H9 (cell line): ENCODE results near the gene PFDN4. TPM values are rescaled to one million over a fixed set of nuclear protein-coding genes. Genes with fewer than 3 reads are reported as not detected.

Experiments
- DNase-seq: peaks from one replicate; pipeline ENCODE4 v3.0.0-alpha.2; 2017
- H2AFZ ChIP-seq: one replicate; pipeline ENCODE4 v1.6.1; 2013; ENCODE audit warnings: mild to moderate bottlenecking, low read length, control low read depth, moderate library complexity
- H2AK5ac ChIP-seq: 2 replicates; pipeline ENCODE4 v1.6.1; 2013; ENCODE audit warnings: low read length, control low read depth, mixed read lengths; ENCODE audit not compliant: insufficient read length
- H2BK120ac ChIP-seq: one replicate; pipeline ENCODE4 v1.6.1; 2013; ENCODE audit warnings: low read depth, mild to moderate bottlenecking, low read length, control low read depth, inconsistent platforms; ENCODE audit not compliant: poor library complexity, severe bottlenecking
- H2BK12ac ChIP-seq: 2 replicates; pipeline ENCODE4 v1.6.1; 2013; ENCODE audit warnings: low read length, control low read depth, mixed read lengths, low read depth; ENCODE audit not compliant: insufficient read length
- H2BK15ac ChIP-seq: 2 replicates; pipeline ENCODE4 v1.6.1; 2013; ENCODE audit warnings: low read depth, low read length, control low read depth
- H2BK20ac ChIP-seq: one replicate; pipeline ENCODE4 v1.6.1; 2013; ENCODE audit warnings: low read depth, mild to moderate bottlenecking, low read length, control low read depth, inconsistent platforms; ENCODE audit not compliant: poor library complexity, severe bottlenecking
- H2BK5ac ChIP-seq: 2 replicates; pipeline ENCODE4 v1.6.1; 2013; ENCODE audit warnings: low read length, control low read depth, mixed read lengths; ENCODE audit not compliant: insufficient read length
- H3K14ac ChIP-seq: 2 replicates; pipeline ENCODE4 v1.6.1; 2013; ENCODE audit warnings: low read length, control low read depth; ENCODE audit not compliant: insufficient read depth
- H3K18ac ChIP-seq: 2 replicates; pipeline ENCODE4 v1.6.1; 2013; ENCODE audit warnings: low read depth, mild to moderate bottlenecking, mixed read lengths, low read length, control low read depth; ENCODE audit not compliant: insufficient read length
- H3K23ac ChIP-seq: 2 replicates; pipeline ENCODE4 v1.6.1; 2013; ENCODE audit warnings: low read length, control low read depth, mixed read lengths, low read depth; ENCODE audit not compliant: insufficient read length
- H3K23me2 ChIP-seq: 2 replicates; pipeline ENCODE4 v1.6.1; 2013; ENCODE audit warnings: low read depth, mild to moderate bottlenecking, mixed read lengths, low read length, control low read depth; ENCODE audit not compliant: insufficient read length, poor library complexity, severe bottlenecking
- H3K27ac ChIP-seq: 2 replicates; pipeline ENCODE4 v1.5.1; 2013; ENCODE audit warnings: low read length, control low read depth, mixed read lengths, low read depth; ENCODE audit not compliant: insufficient read length
- H3K27me3 ChIP-seq: 2 replicates; pipeline ENCODE4 v1.6.1; 2013; ENCODE audit warnings: low read length, control low read depth, inconsistent platforms; ENCODE audit not compliant: insufficient read depth
- H3K4ac ChIP-seq: 2 replicates; pipeline ENCODE4 v1.6.1; 2013; ENCODE audit warnings: low read depth, mild to moderate bottlenecking, control low read depth, inconsistent platforms, low read length, moderate library complexity
- H3K4me1 ChIP-seq: 2 replicates; pipeline ENCODE4 v1.6.1; 2013; ENCODE audit warnings: low read length, control low read depth, inconsistent platforms; ENCODE audit not compliant: insufficient read depth
- H3K4me2 ChIP-seq: 2 replicates; pipeline ENCODE4 v1.6.1; 2013; ENCODE audit warnings: low read length, control low read depth, mixed read lengths; ENCODE audit not compliant: insufficient read length, insufficient read depth
- H3K56ac ChIP-seq: 2 replicates; pipeline ENCODE4 v1.6.1; 2013; ENCODE audit warnings: low read depth, mild to moderate bottlenecking, mixed read lengths, low read length, control low read depth; ENCODE audit not compliant: insufficient read length
- H3K79me1 ChIP-seq: 2 replicates; pipeline ENCODE4 v1.6.1; 2013; ENCODE audit warnings: low read depth, mild to moderate bottlenecking, moderate library complexity, low read length, control low read depth, inconsistent platforms; ENCODE audit not compliant: insufficient read depth, poor library complexity, severe bottlenecking
- H3K79me2 ChIP-seq: 2 replicates; pipeline ENCODE4 v1.6.1; 2013; ENCODE audit warnings: low read length, control low read depth, inconsistent platforms; ENCODE audit not compliant: insufficient read depth
- H3K9ac ChIP-seq: 2 replicates; pipeline ENCODE4 v1.6.1; 2013; ENCODE audit warnings: low read length, control low read depth, mixed read lengths; ENCODE audit not compliant: insufficient read length; ENCODE audit errors: extremely low read depth
- H3K9me3 ChIP-seq: one replicate; pipeline ENCODE4 v1.6.1; 2013; ENCODE audit warnings: low read depth, low read length, inconsistent platforms; ENCODE audit not compliant: control insufficient read depth
- H3T11ph ChIP-seq: one replicate; pipeline ENCODE4 v1.6.1; 2013; ENCODE audit warnings: mild to moderate bottlenecking, low read length, control low read depth, inconsistent platforms
- H4K20me1 ChIP-seq: one replicate; pipeline ENCODE4 v1.6.1; 2013; ENCODE audit not compliant: control insufficient read depth, insufficient read length, insufficient read depth
- H4K5ac ChIP-seq: 2 replicates; pipeline ENCODE4 v1.6.1; 2013; ENCODE audit warnings: low read depth, mild to moderate bottlenecking, mixed read lengths, low read length, control low read depth; ENCODE audit not compliant: insufficient read length
- H4K8ac ChIP-seq: replicated peaks from 2 replicates; pipeline ENCODE4 v1.6.1; 2013; ENCODE audit warnings: low read length, control low read depth, mixed read lengths, low read depth; ENCODE audit not compliant: insufficient read length
- H4K91ac ChIP-seq: 2 replicates; pipeline ENCODE4 v1.6.1; 2013; ENCODE audit warnings: low read depth, mild to moderate bottlenecking, moderate library complexity, mixed read lengths, low read length, control low read depth; ENCODE audit not compliant: insufficient read length
- H3K27ac Mint-ChIP-seq, 3 experiments: 2 replicates in 2 of 3; 3 replicates in 1 of 3; pipeline ENCODE4 v1.8.0; 2020 to 2021; ENCODE audit warnings: mixed read lengths in 3 of 3, mild to moderate bottlenecking in 1 of 3, moderate library complexity in 1 of 3
- H3K27me3 Mint-ChIP-seq: 2 replicates; pipeline ENCODE4 v1.8.0; 2021; ENCODE audit warnings: low read depth, mild to moderate bottlenecking, moderate library complexity, mixed read lengths
- H3K36me3 Mint-ChIP-seq, 3 experiments: 2 replicates in 2 of 3; 3 replicates in 1 of 3; pipeline ENCODE4 v1.8.0; 2020 to 2021; ENCODE audit warnings: low read depth in 3 of 3, mixed read lengths in 3 of 3; ENCODE audit not compliant: insufficient read depth in 1 of 3
- H3K4me1 Mint-ChIP-seq, 2 experiments: 2 replicates each; pipeline ENCODE4 v1.8.0; 2020; ENCODE audit warnings: mixed read lengths in 2 of 2
- H3K4me3 Mint-ChIP-seq, 2 experiments: 2 replicates in 1 of 2; 3 replicates in 1 of 2; pipeline ENCODE4 v1.8.0; 2020 to 2021; ENCODE audit warnings: mild to moderate bottlenecking in 2 of 2, mixed read lengths in 2 of 2, moderate library complexity in 1 of 2
- H3K9me3 Mint-ChIP-seq, 2 experiments: 2 replicates in 1 of 2; 3 replicates in 1 of 2; pipeline ENCODE4 v1.8.0; 2020; ENCODE audit warnings: mild to moderate bottlenecking in 2 of 2, mixed read lengths in 2 of 2, moderate library complexity in 1 of 2
- WGBS: extraction: QIAGEN DNeasy Blood & Tissue Kit; methylation state at CpG from one replicate; pipeline ENCODE4 v1.1.7; 2013; ENCODE audit warnings: missing lambda C conversion rate, low lambda C conversion rate, mixed read lengths; ENCODE audit not compliant: insufficient read length; ENCODE audit errors: extremely low coverage; 5-methylcytosine and 5-hydroxymethylcytosine counted together
- total RNA-seq: library from RNA; stranded (reverse); gene quantifications from 2 replicates; pipeline ENCODE4 v1.2.1, GENCODE V29; 2021
- TF ChIP-seq, protein P1 (sequence below): fragments of 200-600 bp; sonication (generic); conservative IDR thresholded peaks from 3 replicates; pipeline ENCODE4 v1.8.0; 2021; ENCODE audit warnings: antibody characterized with exemption, mild to moderate bottlenecking

PFDN4 gene
- total RNA-seq, 1 experiment from 2014 or later: 73.6 TPM

DNA sequence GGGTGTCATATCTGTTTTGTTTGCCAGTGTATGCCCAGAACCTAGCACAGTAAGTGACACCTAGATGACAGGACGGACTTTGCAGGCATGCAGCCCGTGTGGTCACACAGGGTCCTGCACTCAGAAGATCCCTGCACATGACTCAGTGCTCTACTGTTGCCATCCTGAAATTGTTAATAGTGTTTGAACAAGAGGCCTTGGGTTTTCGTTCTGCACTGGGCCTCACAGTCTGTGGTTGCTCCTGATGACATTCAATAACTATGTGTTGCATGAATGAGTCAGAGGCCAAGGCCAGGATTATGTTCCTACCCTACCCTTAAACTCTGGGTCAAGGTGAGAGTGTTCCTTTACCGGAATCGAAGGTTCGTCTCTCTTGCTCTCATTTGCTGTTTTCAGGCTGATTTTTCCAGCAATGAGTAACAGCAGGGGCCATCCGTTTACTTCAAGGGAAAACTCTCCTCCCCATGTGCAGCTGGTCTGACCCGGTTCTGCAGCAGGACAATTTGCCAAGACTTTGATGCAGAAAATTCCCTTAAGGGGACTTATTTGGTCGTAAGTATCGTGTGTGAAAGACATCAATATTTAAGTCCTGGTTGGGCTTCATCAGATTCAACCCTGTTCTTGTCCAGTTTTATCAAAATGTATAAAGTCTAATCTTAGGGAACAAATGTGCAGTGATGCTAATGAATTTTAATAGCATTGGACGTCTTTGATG is 13.0 kb upstream of the PFDN4 start:
- Mint-ChIP-seq H3K4me3 (no peak overlapping the region), H3K27ac (no peak overlapping the region), H3K36me3 (no peaks in the 10 kb centered on the region), H3K4me1 (peaks cover 2 to 5% of the 10 kb centered on the region in 2 experiments; a peak in 1 of 4 replicates), H3K9me3 (no peaks in the 10 kb centered on the region), H3K27me3 (peaks cover 3% of the 10 kb centered on the region)
- TF ChIP-seq, protein P1, sequence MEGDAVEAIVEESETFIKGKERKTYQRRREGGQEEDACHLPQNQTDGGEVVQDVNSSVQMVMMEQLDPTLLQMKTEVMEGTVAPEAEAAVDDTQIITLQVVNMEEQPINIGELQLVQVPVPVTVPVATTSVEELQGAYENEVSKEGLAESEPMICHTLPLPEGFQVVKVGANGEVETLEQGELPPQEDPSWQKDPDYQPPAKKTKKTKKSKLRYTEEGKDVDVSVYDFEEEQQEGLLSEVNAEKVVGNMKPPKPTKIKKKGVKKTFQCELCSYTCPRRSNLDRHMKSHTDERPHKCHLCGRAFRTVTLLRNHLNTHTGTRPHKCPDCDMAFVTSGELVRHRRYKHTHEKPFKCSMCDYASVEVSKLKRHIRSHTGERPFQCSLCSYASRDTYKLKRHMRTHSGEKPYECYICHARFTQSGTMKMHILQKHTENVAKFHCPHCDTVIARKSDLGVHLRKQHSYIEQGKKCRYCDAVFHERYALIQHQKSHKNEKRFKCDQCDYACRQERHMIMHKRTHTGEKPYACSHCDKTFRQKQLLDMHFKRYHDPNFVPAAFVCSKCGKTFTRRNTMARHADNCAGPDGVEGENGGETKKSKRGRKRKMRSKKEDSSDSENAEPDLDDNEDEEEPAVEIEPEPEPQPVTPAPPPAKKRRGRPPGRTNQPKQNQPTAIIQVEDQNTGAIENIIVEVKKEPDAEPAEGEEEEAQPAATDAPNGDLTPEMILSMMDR: peak; percentile 48
- H2BK20ac ChIP-seq: no peak overlapping the region
- no peak overlapping the region for H2BK5ac ChIP-seq
- H3K79me2 ChIP-seq: no peaks in the 10 kb centered on the region
- H3K23me2 ChIP-seq: no peaks in the 10 kb centered on the region
- DNase-seq: no peak
- H2AFZ ChIP-seq: no peak overlapping the region
- no peak overlapping the region for H2AK5ac ChIP-seq
- no peak overlapping the region for H3K9ac ChIP-seq
- H3K23ac ChIP-seq: no peak overlapping the region
- no peaks in the 10 kb centered on the region for H3K79me1 ChIP-seq
- H3K27me3 ChIP-seq: no peaks in the 10 kb centered on the region
- H2BK15ac ChIP-seq: no peak overlapping the region
- no peaks in the 10 kb centered on the region for H4K20me1 ChIP-seq
- H3K4me1 ChIP-seq: no peaks in the 10 kb centered on the region
- H3K9me3 ChIP-seq: no peaks in the 10 kb centered on the region
- H3T11ph ChIP-seq: no peak overlapping the region
- H3K4me2 ChIP-seq: no peak overlapping the region
- H3K4ac ChIP-seq: no peak overlapping the region
- no peak overlapping the region for H3K27ac ChIP-seq
- no peak overlapping the region for H3K18ac ChIP-seq
- WGBS: no CpG with 5 or more reads among the region's 11 CpGs
- no peak overlapping the region for H2BK120ac ChIP-seq
- H3K56ac ChIP-seq: no peak overlapping the region
- no peak overlapping the region for H3K14ac ChIP-seq
- no peak overlapping the region for H4K8ac ChIP-seq
- H4K91ac ChIP-seq: no peak overlapping the region
- H2BK12ac ChIP-seq: no peak overlapping the region
- no peak overlapping the region for H4K5ac ChIP-seq
